ENCODE results near the gene C14orf119.

C14orf119 gene

DNA sequence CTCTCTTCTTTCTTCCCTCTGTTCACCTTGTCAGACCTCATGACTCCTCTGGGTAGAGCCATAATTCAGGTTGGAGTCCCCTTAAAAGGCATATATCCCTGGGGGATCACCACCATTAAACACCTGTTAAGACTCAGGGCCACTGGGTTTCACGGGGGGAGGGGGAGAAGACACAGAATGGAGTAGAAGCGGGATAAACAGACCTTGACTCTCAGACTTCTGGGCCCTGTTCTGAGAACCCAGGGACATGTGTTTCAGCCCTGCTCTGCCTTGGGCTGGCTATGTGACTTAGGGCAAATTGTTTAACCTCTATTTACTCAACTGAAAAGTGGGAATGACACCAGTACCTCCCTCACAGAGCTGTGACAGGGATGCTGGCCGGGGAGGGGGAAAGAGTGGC is 42.6 kb upstream of the C14orf119 start:
- TF ChIP-seq, protein P1, sequence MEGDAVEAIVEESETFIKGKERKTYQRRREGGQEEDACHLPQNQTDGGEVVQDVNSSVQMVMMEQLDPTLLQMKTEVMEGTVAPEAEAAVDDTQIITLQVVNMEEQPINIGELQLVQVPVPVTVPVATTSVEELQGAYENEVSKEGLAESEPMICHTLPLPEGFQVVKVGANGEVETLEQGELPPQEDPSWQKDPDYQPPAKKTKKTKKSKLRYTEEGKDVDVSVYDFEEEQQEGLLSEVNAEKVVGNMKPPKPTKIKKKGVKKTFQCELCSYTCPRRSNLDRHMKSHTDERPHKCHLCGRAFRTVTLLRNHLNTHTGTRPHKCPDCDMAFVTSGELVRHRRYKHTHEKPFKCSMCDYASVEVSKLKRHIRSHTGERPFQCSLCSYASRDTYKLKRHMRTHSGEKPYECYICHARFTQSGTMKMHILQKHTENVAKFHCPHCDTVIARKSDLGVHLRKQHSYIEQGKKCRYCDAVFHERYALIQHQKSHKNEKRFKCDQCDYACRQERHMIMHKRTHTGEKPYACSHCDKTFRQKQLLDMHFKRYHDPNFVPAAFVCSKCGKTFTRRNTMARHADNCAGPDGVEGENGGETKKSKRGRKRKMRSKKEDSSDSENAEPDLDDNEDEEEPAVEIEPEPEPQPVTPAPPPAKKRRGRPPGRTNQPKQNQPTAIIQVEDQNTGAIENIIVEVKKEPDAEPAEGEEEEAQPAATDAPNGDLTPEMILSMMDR (IDR thresholded peaks at IDR 0.05; ENCODE audit: low read depth, low read length), result no peak
- no peak overlapping the region for H3K4me3 ChIP-seq (ENCODE audit: low read depth, low read length)

DNA sequence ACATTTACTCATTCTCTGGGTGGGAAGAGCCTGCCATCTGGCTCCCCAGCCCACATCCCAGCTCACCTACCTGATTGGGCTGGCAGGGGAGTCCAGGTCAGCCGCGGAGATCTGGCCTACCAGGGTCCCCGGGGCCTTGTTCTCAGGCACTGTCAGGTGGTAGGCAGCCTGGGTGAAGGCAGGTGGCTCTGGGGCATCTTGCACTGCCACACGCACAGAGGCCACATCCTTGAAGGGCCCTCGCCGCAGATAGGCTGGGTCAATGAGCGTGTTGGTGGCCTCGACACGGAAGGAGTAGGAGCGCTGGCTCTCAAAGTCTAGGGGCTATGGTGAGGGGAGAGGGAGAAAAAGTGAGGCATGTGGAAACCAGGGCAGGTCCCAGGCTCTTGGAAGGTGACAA is 41.9 kb upstream of the C14orf119 start:
- H3K4me3 ChIP-seq (ENCODE audit: low read depth, low read length), result no peak overlapping the region
- TF ChIP-seq, protein P1 (IDR thresholded peaks at IDR 0.05; ENCODE audit: low read depth, low read length), result no peak

DNA sequence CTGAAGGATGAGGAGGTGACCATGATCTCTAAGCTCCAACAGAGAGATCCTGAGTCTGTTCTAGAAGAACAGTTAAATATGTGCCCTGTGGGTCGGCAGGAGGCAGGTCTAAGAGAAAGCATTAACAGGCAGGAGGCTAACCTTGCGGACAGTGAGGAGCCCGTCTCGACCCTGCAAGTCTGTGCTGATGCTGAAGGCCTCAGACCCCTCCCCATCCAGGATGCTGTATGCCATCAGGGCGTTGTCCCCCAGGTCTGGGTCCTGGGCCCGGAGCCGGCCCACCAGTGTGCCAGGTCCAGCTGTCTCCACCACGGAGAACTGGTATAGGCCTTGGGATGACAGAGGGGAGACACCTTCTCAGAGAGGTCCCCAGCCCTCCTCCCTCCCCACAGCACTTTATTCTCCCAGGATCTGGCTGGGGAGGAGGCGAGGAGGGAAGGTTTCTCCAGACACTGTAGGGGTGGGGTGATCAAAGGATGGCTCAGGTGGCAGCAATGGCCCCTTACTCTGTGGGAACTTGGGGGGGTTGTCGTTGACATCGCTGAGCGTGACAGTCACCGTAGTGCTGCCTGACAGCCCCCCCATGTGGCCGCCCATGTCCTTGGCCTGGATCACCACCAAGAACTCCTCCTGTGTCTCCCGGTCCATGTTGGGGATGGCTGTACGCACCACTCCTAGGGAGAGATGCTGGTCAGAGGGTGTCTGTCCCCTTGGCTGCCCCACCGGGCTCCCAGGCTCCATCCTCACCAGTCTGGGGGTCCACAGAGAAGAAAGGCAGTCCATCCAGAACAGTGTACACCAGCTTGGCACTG is 41.1 kb upstream of the C14orf119 start:
- TF ChIP-seq, protein P1 (IDR thresholded peaks at IDR 0.05; ENCODE audit: low read depth, low read length), result no peak

DNA sequence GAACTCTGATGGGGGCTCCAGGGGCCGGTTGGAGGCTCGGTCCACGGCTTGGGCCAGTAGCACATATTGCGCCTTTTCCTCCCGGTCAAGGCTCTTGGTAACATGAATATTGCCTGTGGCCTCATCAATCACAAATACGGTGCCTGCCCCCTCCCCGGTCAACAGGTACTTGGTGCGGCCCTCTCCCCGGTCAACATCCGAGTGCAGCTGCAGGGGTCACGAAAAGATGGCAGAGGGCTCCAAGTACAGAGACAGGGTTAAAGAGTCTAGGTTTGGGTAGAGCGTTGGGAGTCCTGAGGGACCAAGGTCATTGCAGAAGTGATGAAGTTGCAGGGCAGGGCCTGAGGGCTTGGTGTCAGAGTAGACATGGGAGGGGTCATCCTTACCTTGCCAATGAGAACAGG is 40.2 kb upstream of the C14orf119 start:
- TF ChIP-seq, protein P1 (IDR thresholded peaks at IDR 0.05; ENCODE audit: low read depth, low read length), result no peak
- H3K4me3 ChIP-seq (ENCODE audit: low read depth, low read length), result no peak overlapping the region

More for the DNA sequence above, 41.1 kb upstream of the C14orf119 start:
- H3K4me3 ChIP-seq (ENCODE audit: low read depth, low read length), result no peak overlapping the region

DNA sequence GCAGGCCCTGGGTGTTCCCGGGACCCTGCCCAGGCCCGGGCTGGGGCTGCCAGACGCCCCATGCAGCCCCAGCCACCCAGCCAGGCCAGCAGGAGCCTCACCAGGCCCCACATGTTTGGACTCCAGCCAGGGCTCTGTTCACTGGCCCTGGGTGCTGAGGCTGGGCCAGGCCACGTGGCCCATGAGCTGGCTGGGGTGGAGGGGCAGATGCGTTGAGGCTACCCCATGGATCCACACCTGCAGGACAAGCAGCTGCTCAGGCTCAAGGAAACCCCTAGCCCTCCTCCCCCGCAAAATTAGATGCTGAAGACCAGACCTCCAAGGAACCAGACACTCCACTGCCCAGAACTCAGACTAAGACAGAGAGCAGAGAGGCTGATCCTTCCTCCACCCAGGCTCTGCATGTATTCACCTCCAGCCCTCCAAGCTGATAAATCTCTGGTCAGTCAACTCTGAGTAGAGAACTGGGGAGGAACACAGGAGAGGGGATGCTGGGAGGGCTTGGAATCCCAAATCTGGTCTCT is 39.6 kb upstream of the C14orf119 start:
- H3K4me3 ChIP-seq (ENCODE audit: low read depth, low read length), result no peak overlapping the region
- TF ChIP-seq, protein P1 (IDR thresholded peaks at IDR 0.05; ENCODE audit: low read depth, low read length), result no peak

DNA sequence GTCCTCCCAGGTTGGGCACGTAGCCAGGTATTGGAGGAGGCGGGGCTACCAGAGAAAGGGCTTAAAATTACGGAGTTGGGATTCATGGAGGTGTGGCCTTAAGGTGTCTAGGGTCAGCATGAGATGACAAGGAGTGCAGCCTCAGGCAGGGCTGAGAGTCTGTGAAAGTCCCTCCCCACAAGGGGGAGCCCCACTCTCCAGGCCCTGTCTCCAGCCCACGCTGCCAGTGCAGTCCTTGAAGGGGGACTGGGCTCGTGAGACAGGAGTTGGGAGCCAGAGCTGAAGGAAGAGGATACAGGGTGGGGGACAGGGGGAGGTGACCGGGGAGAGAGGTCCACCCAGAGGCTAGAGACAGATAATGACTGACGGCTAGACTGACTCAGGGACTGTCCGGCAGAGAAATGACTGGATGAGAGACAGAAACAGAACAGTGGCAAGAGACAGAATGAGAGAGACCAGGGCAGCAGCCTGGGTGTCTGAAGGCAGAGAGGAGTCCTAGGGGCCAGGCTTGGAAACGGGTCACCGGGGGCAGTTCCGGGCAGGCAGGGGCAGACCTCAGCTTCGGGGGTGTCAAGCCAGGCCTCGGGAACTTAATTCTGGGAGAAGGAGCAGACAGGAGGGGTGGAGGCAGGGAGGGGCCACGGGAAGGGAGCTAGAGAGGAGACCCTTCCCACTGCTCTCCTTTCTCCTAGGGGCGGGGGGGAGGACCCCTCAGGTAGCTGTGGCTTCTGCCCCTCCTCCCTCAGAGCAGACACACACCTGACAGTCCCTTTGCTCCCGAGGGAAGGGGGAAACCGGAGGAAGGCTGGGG is 39.0 kb upstream of the C14orf119 start:
- H3K4me3 ChIP-seq (ENCODE audit: low read depth, low read length), result peak overlapping the region; percentile 63
- TF ChIP-seq, protein P1 (IDR thresholded peaks at IDR 0.05; ENCODE audit: low read depth, low read length), result peak; percentile 83

Measured in WI38 (cell line).